Left forelimb (tissue), 1 donor: ENCODE measurements around the gene ZFHX3.

ENCODE experiments used
- DNase-seq: peaks from one replicate; pipeline ENCODE4 v3.0.0-alpha.2; 2018; ENCODE audit warnings: low spot score

Gene ZFHX3

GRCh38 chr16:72791786-72792185, 256.1 kb downstream of the ZFHX3 start:
- no peak for DNase-seq

DNA sequence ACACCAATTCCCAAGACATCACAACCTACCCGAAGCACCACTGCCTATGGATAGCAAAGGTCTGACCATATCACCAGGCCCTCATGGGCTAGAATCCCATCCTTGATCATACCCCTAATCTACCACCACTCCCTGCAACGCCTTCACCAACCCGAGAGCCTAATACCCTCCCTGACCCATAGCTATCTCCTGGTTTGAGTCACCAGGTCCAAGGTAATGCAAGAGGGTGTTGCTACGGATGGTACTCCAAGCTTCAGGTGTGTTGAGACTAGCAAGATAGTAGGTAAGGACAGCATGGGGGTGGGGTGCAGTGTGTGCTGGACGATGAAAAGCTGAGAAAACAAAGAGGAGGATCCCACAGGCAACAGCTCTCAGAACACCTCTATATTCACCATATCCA, 258.0 kb downstream of the ZFHX3 start:
- DNase-seq, result no peak

GRCh38 chr16:72789465-72789864, 258.5 kb downstream of the ZFHX3 start:
- DNase-seq, result no peak

GRCh38 chr16:72788269-72788809, 259.6 kb downstream of the ZFHX3 start:
- no peak for DNase-seq

- peak; percentile 81 for DNase-seq
Measured at GRCh38 chr16:72787514-72788268, 260.2 kb downstream of the ZFHX3 start.

- no peak for DNase-seq
Measured at GRCh38 chr16:72787130-72787513, 260.8 kb downstream of the ZFHX3 start.

- DNase-seq, result no peak
Measured at GRCh38 chr16:72786606-72787005, 261.3 kb downstream of the ZFHX3 start.

GRCh38 chr16:72785886-72786285, 262.0 kb downstream of the ZFHX3 start:
- no peak for DNase-seq

- no peak for DNase-seq
Measured at GRCh38 chr16:72785171-72785570, 262.8 kb downstream of the ZFHX3 start.

DNA sequence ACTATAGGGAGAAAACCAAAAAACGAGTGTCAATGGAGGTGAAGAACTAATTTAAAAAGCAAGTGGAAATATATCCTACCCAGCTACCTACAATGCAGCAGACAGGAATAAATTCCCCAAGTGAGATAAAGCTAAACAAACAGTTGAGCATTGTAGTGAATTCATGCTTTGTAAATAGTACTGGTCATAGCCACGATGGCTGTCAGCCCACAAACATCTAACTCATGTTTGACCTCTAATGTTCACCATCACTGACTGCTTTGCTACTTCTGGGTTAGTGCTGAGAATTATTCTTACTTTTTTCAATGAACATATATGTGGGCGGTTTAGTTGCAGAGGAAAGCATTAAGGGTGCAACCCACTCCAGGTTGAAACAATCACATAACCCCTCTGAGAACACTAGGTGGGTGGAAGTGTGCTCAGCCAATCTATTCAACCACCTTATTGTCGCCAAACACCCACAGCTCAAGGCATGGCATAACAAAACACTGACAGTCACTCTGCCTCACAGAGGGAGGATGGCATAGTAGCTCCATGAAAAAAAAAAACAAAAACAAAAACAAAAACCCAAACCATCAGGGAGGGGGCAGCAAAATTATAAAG, 264.1 kb downstream of the ZFHX3 start:
- DNase-seq, result no peak

DNA sequence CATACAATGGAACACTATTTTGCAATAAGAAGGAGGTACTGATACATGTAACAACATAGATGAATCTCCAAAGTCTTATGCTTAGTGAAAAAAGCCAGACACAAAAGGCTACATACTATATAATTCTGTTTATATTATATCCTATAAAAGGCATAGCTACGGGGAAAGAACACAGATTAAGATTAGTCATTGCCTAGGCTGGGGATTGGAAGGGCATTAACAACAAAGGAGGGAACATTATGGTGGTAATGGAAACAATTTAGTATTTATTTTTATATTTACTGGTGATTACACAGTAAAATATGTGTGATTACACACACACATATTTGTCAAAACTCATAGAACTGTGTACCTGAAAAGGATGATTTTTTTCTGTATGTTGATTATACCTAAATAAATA, 278.1 kb downstream of the ZFHX3 start:
- DNase-seq, result no peak

- DNase-seq, result no peak
Measured at GRCh38 chr16:72768591-72768990, 279.3 kb downstream of the ZFHX3 start.

- DNase-seq, result no peak
Measured at GRCh38 chr16:72766506-72766905, 281.4 kb downstream of the ZFHX3 start.

GRCh38 chr16:72764015-72764654, 283.8 kb downstream of the ZFHX3 start:
- DNase-seq, result no peak

- DNase-seq, result no peak
Measured at GRCh38 chr16:72760581-72760980, 287.3 kb downstream of the ZFHX3 start.

DNA sequence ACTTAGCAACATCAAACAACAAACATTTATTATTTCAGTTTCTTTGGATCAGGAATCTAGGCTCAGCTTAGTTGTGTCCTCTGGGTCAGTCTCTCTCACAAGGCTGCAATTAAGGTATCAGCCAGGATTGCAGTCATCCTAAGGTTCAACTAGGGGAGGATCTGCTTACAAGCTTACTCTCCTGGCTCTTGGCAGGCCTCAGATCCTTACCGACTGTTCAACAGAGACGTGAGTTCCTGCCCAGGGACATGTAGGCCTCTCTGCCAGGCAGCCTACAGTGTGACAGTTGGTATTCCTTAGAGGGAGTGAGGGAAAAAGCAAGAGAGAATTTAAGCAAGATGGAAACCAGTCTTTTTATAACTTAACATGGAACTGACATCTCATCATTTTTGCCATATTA, 294.0 kb downstream of the ZFHX3 start:
- no peak for DNase-seq

- DNase-seq, result no peak
Measured at GRCh38 chr16:72752004-72752695, 295.8 kb downstream of the ZFHX3 start.

DNA sequence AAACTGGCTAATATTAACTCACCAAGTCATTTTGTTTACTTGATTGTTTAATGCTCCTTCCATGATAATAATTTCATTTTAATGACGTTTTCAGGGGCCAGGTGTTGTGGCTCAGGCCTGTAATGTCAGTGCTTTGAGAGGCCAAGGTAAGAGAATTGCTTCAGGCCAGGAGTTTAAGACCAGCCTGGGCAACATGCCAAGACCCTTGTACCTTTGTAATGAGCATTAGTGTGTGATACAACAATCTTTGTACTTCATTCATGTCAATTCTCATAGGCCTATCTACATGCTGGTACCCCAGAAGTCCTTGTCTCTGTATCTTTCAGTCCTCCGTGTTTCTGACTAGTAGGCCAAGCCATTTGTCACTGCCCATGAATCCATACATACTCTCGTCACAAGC, 296.9 kb downstream of the ZFHX3 start:
- no peak for DNase-seq

DNA sequence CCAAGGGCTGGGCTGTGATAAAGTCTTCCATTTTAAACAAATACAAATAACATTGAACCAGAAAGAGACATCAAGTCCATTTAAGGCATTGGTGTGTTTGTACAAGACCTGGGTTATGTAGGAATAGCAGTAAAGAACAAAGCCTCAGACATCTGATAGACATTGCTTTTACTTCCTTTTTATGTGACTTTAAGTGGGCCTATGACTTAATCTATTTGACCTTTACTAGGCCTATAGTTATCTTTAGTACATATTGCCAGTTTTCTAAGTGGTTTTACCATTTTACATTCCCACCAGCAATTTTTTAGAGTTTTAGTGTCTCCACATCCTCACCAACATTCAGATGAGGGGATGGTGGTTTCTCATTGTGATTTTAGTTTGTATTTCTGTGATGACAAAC, 298.8 kb downstream of the ZFHX3 start:
- DNase-seq, result no peak

DNA sequence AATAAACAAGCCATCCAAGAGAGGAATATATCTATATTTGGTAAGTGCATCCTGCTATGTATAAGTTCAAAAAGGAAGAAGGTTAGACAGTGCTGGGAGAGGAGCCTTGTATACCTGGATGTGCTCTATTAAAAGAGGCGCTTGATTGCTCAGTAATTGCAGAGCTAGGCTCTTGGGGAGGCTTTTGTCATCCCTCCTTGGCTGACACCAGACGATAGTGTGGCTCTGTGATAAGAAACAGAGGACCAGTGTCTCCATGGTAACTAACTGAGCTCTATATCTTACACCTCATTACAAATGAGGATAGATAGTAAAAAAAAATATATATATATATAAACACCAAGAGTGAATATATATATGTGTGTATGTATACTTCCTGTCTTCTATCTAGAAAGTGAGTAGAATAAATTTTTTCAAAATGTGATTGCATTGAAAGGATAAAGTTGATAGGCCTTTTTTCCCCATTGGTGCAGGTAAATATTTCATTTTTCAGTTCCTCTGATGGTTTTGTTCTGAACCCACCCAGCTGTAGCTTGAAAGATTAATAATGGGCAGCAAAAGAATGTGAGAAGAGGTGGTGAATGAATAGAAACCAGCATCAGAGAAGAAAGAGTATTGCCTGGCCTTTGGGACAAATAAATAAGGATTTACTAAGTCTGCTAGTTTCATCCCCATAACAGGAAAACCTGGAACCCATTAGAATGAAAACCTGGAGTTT, 303.7 kb downstream of the ZFHX3 start:
- DNase-seq, result no peak

DNA sequence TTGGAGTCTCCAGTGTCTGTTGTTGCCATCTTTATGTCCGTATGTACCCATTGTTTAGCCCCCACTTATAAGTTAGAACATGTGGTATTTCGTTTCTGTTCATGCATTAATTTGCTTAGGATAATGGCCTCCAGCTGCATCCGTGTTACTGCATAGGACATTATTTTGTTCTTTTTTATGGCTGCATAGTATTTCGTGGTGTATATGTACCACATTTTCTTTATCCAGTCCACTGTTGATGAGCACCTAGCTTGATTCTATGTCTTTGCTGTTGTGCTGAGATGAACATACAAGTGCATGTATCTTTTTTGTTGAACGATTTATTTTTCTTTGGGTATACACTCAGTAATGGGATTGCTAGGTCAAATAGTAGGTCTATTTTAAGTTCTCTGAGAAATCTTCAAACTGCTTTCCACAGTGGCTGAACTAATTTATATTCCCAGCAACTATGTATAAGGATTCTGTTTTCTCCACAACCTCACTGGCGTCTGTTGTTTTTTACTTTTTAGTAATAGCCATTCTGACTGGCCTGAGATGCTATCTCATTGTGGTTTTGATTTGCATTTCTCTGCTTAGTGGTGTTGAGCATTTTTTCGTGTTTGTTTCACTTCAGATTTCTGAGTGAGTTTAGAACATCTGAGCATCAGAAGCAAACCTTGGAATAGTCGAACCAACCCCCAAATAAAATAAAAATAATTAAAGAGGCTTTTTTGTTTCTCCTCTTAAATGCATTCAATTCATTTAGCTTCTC, 304.7 kb downstream of the ZFHX3 start:
- DNase-seq, result no peak
